ENCODE results near the gene MGAT4B. TPM values are rescaled to one million over a fixed set of nuclear protein-coding genes. Genes with fewer than 3 reads are reported as not detected.

MGAT4B gene
- total RNA-seq, 4 donors from 2014 or later: 28.3 to 86.0 (median 61.4) TPM

- Histone ChIP-seq H3K36me3 (peaks cover 0 to 35% of the 10 kb centered on the region in 2 donors), H3K9me3 (no peaks in the 10 kb centered on the region), H3K4me3 (no peak overlapping the region), H3K27ac (peak overlapping the region in 3 of 4 donors; percentile 14 to 20 (median 16)), H3K4me1 (peaks cover 15 to 30% of the 10 kb centered on the region in 2 donors), H3K27me3 (no peaks in the 10 kb centered on the region)
- DNase-seq (peak in 1 of 2 donors; percentile 31), ATAC-seq (no peak)
- in situ Hi-C loops (cut with MboI; ENCODE audit: low sequenced_read_pairs in 4 of 4): loop anchor here in 1 of 4 donors (10.0 kb wide), 1 partner anchor 102 kb away; the partner anchor contains the start of gene TBC1D9B
- intact Hi-C loops (cut with DNase I; ENCODE audit: low total_unique reads): loop anchor here (2.0 to 10.0 kb wide), 2 partner anchors 104 to 238 kb away; partner anchors contain the start of gene TBC1D9B
- TF ChIP-seq POLR2A (IDR thresholded peaks at IDR 0.05): no peak
- no peak for TF ChIP-seq CTCF (IDR thresholded peaks at IDR 0.05 in 4 of 5, conservative IDR thresholded peaks at IDR 0.05 in 1 of 5)
These were observed 4.3 kb downstream of the MGAT4B start for GRCh38 chr5:179802207-179802883.

DNA sequence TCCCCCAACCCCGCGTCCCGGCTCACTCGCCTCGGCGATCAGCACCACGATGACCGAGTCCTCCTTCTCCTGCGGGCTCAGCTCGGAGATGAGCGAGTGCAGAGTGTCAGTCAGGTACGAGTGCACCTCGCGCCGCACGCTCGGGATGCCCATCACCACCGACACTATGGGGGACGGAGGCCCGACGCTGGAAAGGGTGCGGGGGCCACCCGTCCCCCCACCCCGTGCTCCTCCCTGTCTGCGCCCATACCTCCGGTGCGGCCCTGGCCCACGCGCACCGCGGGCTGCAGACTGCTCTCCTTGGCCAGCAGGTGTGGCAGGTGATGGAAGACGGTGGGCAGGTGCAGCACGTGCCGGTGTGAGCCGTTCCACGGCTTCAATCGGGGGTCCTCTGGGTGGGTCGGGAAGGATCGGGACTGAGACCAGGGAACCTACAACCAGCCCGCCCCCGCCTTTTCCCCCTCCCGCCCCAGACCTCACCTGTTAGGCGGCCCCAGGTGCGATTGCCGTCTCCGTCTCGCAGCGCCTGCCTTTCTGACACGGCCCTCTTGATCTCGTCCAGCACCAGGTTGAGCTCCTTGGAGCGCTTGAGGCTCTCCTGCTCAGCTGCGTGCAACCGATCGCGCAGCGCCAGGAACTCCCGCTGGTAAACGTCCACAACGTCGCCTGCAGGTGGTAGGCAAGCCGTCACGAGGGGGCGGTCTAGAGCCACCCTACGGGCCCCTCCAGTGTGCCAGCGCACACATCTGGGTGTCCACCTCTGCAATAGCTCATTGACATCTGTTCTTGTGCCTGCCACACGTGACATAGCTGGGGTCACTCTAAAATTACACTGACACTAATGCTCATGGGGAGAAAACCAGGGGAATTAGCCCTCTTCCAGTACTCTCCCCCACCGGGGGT is 5.1 kb downstream of the MGAT4B start:
- Histone ChIP-seq H3K4me3 (no peak overlapping the region), H3K9me3 (no peaks in the 10 kb centered on the region), H3K36me3 (peaks cover 0 to 35% of the 10 kb centered on the region in 2 donors), H3K27ac (no peak overlapping the region), H3K27me3 (no peaks in the 10 kb centered on the region), H3K4me1 (peaks cover 18 to 30% of the 10 kb centered on the region in 2 donors)
- in situ Hi-C loops (cut with MboI; ENCODE audit: low sequenced_read_pairs in 4 of 4) (loop anchor here in 1 of 4 donors (10.0 kb wide), 1 partner anchor 103 kb away; the partner anchor contains the start of gene TBC1D9B), intact Hi-C loops (cut with DNase I; ENCODE audit: low total_unique reads) (loop anchor here (1.0 to 10.0 kb wide), 3 partner anchors 57 to 237 kb away; partner anchors contain the start of genes MRNIP and TBC1D9B)
- DNase-seq (peak in 1 of 2 donors; percentile 76), ATAC-seq (peak in 1 of 2 donors; percentile 25)
- peak; percentile 53 to 81 (median 71) for TF ChIP-seq CTCF (IDR thresholded peaks at IDR 0.05 in 4 of 5, conservative IDR thresholded peaks at IDR 0.05 in 1 of 5)
- no peak for TF ChIP-seq POLR2A (IDR thresholded peaks at IDR 0.05)

DNA sequence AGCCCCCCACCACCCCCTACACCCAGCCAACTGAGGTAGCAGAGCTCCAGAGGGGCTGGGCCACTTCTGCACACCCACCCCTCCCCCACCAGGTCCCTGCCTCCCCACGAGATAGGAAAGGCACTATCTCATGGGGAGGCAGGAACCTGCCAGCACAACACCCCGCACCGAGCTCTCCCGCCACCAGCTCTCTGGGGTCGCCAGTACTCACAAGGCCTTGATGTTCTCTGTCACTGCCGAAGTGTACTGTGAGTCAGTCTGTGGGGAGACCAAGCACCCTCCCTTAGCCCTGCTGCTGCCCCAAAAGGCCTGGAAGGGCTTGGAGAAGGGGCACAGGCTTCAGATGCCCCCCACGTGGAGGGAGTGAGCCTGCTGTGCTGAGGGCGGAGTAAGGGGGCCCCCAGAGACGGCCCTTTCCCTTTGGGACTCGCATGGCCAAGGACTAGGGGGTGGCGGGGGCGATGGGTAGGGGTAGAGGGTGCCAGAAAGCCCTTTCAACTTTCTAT is 5.9 kb downstream of the MGAT4B start:
- intact Hi-C loops (cut with DNase I; ENCODE audit: low total_unique reads) (loop anchor here (1.0 to 10.0 kb wide), 2 partner anchors 58 to 236 kb away; partner anchors contain the start of gene MRNIP), in situ Hi-C loops (cut with MboI; ENCODE audit: low sequenced_read_pairs in 4 of 4) (loop anchor here in 1 of 4 donors (10.0 kb wide), 1 partner anchor 104 kb away; the partner anchor contains the start of gene TBC1D9B)
- Histone ChIP-seq H3K4me1 (peaks cover 20 to 30% of the 10 kb centered on the region in 2 donors), H3K9me3 (no peaks in the 10 kb centered on the region), H3K27me3 (no peaks in the 10 kb centered on the region), H3K27ac (no peak overlapping the region), H3K36me3 (peaks cover 0 to 35% of the 10 kb centered on the region in 2 donors), H3K4me3 (no peak overlapping the region)
- ATAC-seq (no peak), DNase-seq (peak in 1 of 2 donors; percentile 20)
- no peak for TF ChIP-seq POLR2A (IDR thresholded peaks at IDR 0.05)
- TF ChIP-seq CTCF (IDR thresholded peaks at IDR 0.05 in 4 of 5, conservative IDR thresholded peaks at IDR 0.05 in 1 of 5): no peak

GRCh38 chr5:179800071-179800695 is 6.5 kb downstream of the MGAT4B start:
- H3K27me3 ChIP-seq: no peaks in the 10 kb centered on the region
- TF ChIP-seq POLR2A (IDR thresholded peaks at IDR 0.05) (no peak), CTCF (IDR thresholded peaks at IDR 0.05 in 4 of 5, conservative IDR thresholded peaks at IDR 0.05 in 1 of 5) (no peak)
- H3K4me3 ChIP-seq: no peak overlapping the region
- in situ Hi-C loops (cut with MboI; ENCODE audit: low sequenced_read_pairs in 4 of 4) (loop anchor here in 1 of 4 donors (10.0 kb wide), 1 partner anchor 105 kb away; the partner anchor contains the start of gene TBC1D9B), intact Hi-C loops (cut with DNase I; ENCODE audit: low total_unique reads) (loop anchor here (10.0 kb wide), 1 partner anchor 235 kb away; no protein-coding TSS in a partner anchor)
- ATAC-seq (no peak), DNase-seq (no peak)
- no peaks in the 10 kb centered on the region for H3K9me3 ChIP-seq
- H3K27ac ChIP-seq: no peak overlapping the region
- H3K4me1 ChIP-seq: peaks cover 22 to 32% of the 10 kb centered on the region in 2 donors
- peaks cover 0 to 35% of the 10 kb centered on the region in 2 donors for H3K36me3 ChIP-seq

All from gastrocnemius medialis (tissue), 4 donors.